B cell (primary cell): ENCODE measurements around the gene ESYT3.

Experiments
- CTCF ChIP-seq: fragments of 200-600 bp; IDR thresholded peaks from one replicate; pipeline ENCODE4 v1.8.0; 2022; ENCODE audit warnings: antibody characterized with exemption, mild to moderate bottlenecking
- EZH2 ChIP-seq: IDR thresholded peaks from 2 replicates; pipeline ENCODE4 v1.6.1; 2012; ENCODE audit warnings: borderline replicate concordance, low read depth, mild to moderate bottlenecking, moderate library complexity, low read length; ENCODE audit not compliant: insufficient read depth, poor library complexity, severe bottlenecking

- TF ChIP-seq CTCF: no peak
- TF ChIP-seq EZH2: no peak
Measured at GRCh38 chr3:138452436-138452835, 18.0 kb downstream of the ESYT3 start.
